Stimulated activated CD8-positive, alpha-beta memory T cell treated with anti-CD3 and anti-CD28 coated beads, Interleukin-4, amount 100 ng/mL, for 4 hours (primary cell): ENCODE measurements around the gene ZNF385D.

Source experiments
- DNase-seq, 2 donors: peaks; one replicate each; pipeline ENCODE4 v3.0.0-alpha.2; 2020; ENCODE audit warnings: low read depth in 2 of 2, low spot score in 1 of 2

The ZNF385D gene

GRCh38 chr3:21673393-21673792 is 77.6 kb downstream of the ZNF385D start:
- no peak for DNase-seq

- DNase-seq, result no peak
Observed at GRCh38 chr3:21672303-21672702, 78.7 kb downstream of the ZNF385D start.

GRCh38 chr3:21670386-21670785 is 80.6 kb downstream of the ZNF385D start:
- no peak for DNase-seq

- no peak for DNase-seq
Observed at GRCh38 chr3:21668012-21668411, 83.0 kb downstream of the ZNF385D start.

GRCh38 chr3:21665444-21666100 is 85.4 kb downstream of the ZNF385D start:
- DNase-seq, result no peak

GRCh38 chr3:21664996-21665395 is 86.0 kb downstream of the ZNF385D start:
- DNase-seq, result no peak

GRCh38 chr3:21662403-21662802 is 88.6 kb downstream of the ZNF385D start:
- DNase-seq, result no peak

GRCh38 chr3:21654662-21655061 is 96.3 kb downstream of the ZNF385D start:
- no peak for DNase-seq

- DNase-seq, result no peak
Observed at GRCh38 chr3:21654241-21654640, 96.8 kb downstream of the ZNF385D start.

- no peak for DNase-seq
Observed at GRCh38 chr3:21649519-21649918, 101.5 kb downstream of the ZNF385D start.

GRCh38 chr3:21647961-21648360 is 103.0 kb downstream of the ZNF385D start:
- no peak for DNase-seq

- DNase-seq, result no peak
Observed at GRCh38 chr3:21645121-21645897, 105.7 kb downstream of the ZNF385D start.

GRCh38 chr3:21644268-21644667 is 106.7 kb downstream of the ZNF385D start:
- DNase-seq, result no peak

- DNase-seq, result no peak
Observed at GRCh38 chr3:21643752-21644151, 107.3 kb downstream of the ZNF385D start.

- no peak for DNase-seq
Observed at GRCh38 chr3:21642433-21642832, 108.6 kb downstream of the ZNF385D start.

- DNase-seq, result no peak
Observed at GRCh38 chr3:21641959-21642358, 109.1 kb downstream of the ZNF385D start.

GRCh38 chr3:21638488-21638887 is 112.5 kb downstream of the ZNF385D start:
- no peak for DNase-seq

GRCh38 chr3:21634112-21634511 is 116.9 kb downstream of the ZNF385D start:
- DNase-seq, result no peak

GRCh38 chr3:21624524-21624923 is 126.5 kb downstream of the ZNF385D start:
- DNase-seq, result no peak

- no peak for DNase-seq
Observed at GRCh38 chr3:21621181-21621651, 129.8 kb downstream of the ZNF385D start.

- no peak for DNase-seq
Observed at GRCh38 chr3:21620511-21621155, 130.4 kb downstream of the ZNF385D start.

- no peak for DNase-seq
Observed at GRCh38 chr3:21618695-21619094, 132.3 kb downstream of the ZNF385D start.
